GM18870 (cell line): Measurements from ENCODE around the gene RNF227.
"Not testable (repeated sequence)": the region's sequence is repeated elsewhere in the genome, so short reads cannot be mapped to it uniquely, and the experiment has no call there.

Experiments used
- ATAC-seq: cut with Tn5 transposase; IDR thresholded peaks from one replicate; pipeline ENCODE4 v1.9.1; 2021; ENCODE audit warnings: moderate library complexity; ENCODE audit not compliant: unreplicated experiment

Gene RNF227

DNA sequence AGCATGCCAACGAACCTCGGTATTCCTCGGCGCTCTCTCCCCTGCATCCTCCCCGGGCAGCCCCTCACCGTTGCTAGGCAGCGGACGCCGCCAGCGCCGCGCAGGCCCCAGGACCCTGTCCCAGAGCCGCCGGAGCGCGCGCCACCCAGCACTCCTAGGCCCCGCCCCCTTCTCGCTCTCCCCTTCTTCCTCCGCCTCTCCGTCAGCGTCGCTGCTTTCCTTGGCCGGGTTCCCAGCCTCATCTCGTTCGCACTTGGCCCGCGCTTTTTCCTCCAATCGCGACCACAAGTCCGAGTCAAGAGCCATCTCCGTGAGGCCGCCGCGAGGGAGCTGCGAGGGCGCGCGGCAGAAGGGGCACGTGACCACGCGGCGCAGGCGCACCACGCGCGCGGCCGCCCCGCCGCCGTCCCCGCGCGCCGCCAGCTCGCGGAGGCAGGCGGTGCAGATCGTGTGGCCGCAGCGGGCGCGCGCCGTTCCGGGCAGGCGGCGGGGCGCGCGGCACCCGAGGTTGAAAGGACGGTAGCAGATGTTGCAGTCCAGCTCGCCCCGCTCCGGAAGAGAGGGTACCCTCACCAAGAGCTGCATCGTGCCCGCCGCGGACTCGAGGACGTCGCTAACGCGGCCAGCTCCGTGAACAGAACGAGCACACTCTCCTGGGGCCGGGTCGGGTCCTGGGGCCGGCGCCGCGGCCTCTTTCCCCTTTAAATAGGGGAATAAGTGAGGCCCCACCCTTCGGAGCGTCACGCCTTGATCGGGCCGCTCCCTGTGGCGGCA, at the start of gene RNF227:
Gene RNF227 (minus strand): TSS at position 679 of the 774 bp plus-strand sequence. CDS start 94 bp downstream, at position 585.
- ATAC-seq, result no peak

- no peak for ATAC-seq
These were observed 45.3 kb upstream of the RNF227 start for GRCh38 chr17:7961421-7961820.

DNA sequence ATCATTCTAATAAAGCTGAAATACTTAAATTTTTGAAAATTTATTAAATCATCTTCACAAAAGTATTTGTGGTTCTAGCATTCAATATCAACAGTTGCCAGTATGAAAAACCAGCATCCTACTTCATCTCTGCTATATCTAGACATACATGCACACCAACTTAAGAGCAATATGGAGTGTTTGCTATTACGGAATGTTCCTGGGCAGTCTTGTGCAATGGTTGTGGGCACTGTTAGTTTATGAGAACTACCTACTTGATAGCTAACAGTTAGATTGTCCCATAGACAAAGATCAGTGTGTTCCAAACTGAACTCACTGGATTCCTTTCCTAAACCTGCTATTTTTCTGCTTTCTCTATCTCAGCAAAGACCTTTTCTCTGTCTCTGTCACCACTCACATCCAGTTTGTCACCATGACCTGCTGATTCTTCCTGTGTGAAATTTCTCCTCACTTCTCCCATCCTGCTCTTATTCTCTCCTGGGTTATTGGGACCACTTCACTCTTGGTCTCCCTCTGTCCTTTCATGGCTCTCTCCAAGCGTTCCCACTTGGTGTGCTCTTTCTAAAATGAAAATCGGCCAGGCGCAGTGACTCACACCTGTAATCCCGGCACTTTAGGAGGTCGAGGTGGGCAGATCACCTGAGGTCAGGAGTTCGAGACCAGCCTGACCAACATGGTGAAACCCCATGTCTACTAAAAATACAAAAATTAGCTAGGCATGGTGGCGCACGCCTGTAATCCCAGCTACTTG, 43.6 kb upstream of the RNF227 start:
- no peak for ATAC-seq

DNA sequence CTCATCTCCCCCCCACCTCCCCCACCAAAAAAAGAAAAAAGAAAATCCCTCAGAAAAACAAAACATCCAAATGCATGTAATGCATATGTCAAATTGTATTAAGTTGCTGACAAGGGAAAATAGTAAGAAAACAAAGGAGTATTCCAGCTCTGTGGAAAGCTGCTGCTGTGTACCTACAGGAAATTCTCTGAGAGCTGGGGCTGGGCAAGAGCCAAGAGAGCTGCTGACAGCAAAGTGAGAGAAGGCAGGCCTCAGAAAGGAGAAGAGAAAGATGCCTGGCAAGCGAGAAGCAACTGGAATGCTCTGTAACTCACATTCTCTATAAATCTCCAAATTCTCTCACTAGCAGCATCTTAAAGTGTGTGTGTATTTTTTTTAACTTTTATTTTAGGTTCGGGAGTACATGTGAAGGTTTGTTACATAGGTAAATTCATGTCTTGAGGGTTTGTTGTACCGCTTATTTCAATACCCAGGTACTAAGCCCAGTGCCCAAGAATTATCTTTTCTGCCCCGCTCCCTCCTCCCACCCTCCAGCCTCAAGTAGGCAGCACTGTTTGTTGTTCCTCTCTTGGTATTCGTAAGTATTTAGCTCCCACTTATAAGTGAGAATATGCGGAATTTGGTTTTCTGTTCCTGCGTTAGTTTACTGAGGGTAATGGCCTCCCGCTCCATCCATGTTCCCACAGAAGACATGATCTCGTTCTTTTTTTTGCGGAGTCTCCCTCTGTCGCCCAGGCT, 40.3 kb upstream of the RNF227 start:
- ATAC-seq, result no peak

GRCh38 chr17:7955414-7956227, 39.5 kb upstream of the RNF227 start:
- no peak for ATAC-seq

- not testable (repeated sequence) for ATAC-seq
These were observed 37.2 kb upstream of the RNF227 start for GRCh38 chr17:7953266-7953665.

GRCh38 chr17:7951143-7951792, 35.2 kb upstream of the RNF227 start:
- ATAC-seq, result peak; percentile 50

GRCh38 chr17:7950578-7950977, 34.5 kb upstream of the RNF227 start:
- ATAC-seq, result no peak

DNA sequence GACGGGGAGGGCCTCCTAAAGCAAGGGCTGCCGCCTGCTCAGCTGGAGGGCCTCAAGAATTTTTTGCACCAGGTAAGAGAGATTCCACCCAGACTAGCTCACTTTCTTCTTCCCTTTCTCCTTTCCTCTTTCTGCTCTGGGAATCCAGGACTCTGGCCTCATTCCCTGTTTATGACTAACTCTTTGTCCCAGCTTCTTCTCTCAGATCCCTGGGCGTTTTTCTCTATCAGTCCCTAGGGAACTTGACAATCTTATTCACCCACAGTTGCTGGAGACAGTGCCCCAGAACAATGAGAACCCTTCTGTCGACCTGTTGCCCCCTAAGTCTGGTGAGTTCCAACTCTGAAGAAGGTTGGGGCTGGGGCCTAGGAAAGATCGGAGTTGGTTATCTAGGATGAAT, 31.6 kb upstream of the RNF227 start:
- ATAC-seq, result no peak

DNA sequence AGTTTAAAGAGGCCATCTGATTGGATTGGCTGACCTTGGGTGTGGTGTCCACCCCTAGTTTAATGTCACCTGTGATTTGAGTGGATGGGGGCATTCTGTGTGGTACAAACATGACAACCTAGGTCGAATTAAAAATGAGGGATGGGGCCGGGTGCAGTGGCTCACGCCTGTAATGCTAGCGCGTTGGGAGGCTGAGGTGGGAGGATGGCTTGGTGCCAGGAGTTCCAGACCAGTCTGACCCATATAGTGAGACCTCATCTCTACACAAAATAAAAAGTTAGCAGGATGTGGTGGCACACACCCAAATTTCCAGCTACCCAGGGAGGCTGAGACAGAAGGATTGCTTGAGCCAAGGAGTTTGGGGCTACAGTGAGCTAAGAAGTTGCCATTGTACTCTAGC, 30.4 kb upstream of the RNF227 start:
- no peak for ATAC-seq

DNA sequence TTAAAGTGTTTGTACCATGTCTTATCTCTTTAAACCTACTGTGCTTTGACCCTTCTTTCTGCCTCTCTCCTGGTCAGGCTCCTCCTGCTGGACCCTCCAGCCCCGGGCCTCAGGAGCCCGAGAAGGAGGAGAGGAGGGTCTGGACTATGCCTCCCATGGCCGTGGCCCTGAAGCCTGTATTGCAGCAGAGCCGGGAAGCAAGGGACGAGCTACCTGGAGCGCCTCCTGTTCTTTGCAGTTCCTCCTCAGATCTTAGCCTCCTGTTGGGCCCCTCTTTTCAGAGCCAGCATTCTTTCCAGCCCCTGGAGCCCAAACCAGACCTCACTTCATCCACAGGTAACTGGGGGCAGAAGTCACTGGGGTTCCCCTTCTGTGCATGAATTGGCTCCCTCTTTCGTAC, 29.6 kb upstream of the RNF227 start:
- no peak for ATAC-seq

DNA sequence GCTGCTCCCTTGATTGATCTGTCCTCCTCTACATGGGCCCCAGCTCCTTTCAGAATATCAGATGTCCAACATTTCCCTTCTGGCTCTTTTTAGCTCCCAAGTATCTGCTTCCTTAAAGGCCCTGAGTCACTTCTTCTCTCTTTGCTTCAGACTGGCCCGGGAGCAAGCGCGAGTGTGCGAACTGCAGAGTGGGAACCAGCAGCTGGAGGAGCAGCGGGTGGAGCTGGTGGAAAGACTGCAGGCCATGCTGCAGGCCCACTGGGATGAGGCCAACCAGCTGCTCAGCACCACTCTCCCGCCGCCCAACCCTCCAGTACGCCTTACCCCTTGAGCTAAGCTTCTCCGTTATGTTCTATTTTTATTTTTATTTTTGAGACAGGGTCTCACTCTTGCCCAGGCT, 28.2 kb upstream of the RNF227 start:
- no peak for ATAC-seq

DNA sequence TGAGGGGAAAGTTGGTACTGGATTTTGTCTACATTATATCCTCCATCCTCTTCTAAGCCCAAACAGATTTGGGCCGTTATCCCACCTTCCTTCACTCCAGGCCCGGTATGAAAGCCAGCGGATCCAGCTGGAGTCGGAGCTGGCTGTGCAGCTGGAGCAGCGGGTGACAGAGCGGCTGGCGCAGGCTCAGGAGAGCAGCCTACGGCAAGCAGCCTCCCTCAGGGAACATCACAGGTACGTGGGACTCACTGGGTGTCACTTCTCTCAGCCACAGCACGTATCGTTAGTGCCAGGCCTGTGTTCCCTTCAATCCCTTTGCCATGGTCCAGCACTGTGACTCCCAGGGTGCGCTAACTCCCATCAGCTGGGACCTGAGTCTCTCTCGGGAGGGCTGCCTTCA, 27.2 kb upstream of the RNF227 start:
- ATAC-seq, result no peak

DNA sequence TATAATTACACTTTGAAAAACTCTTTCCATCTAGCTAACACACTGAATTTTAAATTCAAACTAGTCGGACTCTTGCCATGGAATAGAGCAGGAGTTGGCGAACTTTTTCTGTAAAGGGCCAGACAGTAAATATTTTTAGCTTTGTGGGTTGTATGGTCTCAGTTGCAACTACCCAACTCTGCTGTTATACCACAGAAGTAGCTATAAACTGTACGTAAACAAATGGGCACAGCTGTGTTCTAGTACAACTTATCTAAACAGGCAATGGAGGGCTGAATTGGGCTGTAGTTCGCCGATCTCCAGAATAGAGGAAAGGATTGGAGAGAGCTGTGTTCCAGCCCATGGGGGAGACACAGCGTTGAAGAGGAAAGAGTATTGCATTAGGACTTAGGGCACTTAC, 24.7 kb upstream of the RNF227 start:
- no peak for ATAC-seq

DNA sequence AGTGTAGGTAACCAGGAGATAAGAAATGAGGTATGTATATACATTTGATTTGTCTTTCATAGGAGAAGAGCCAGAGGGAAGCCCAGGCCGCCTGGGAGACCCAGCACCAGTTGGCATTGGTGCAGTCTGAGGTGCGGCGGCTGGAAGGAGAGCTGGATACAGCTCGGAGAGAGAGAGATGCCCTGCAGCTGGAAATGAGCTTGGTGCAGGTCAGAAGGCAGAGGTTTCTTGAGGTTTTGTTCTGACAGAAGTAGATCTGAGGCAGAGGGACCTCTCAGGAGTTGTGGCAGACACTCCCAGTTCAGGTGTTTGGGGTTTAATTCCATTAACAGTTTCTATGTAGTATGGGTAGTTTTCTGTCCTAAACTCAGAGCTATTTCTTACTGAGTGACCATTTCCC, 23.9 kb upstream of the RNF227 start:
- ATAC-seq, result no peak

DNA sequence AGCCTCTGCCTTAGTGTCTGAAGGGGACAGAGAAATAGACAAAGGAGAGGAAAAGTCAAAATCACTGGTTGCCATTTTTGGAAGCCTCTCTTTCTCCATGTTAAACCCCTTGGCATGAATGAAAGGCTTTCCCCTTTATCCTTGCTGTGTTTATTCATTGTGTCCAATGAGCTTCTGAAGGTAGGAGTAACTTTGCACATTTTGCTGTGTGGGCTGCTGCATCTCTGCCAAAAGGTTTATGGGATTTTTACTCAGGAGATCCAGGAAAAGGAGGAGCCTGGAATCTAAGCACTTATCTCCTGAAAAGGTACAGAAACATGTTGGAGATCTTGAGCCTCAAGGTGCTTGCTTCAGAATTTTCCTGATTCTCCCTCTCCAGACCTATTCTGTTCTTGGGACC, 19.8 kb upstream of the RNF227 start:
- ATAC-seq, result no peak

DNA sequence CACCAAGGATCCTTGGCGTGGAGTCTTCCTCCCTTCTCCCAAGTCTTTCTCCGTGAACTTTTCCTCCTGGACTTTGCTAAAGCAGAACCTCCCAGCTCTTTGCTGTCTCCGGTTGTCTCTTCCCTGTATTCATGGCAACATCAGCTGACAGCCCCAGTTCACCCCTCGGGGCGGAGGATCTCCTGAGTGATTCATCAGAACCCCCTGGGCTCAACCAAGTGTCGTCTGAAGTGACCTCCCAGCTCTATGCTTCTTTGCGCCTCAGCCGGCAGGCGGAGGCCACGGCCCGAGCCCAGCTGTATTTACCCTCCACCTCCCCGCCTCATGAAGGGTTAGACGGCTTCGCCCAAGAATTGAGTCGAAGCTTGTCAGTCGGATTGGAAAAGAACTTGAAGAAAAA, 16.9 kb upstream of the RNF227 start:
- no peak for ATAC-seq

DNA sequence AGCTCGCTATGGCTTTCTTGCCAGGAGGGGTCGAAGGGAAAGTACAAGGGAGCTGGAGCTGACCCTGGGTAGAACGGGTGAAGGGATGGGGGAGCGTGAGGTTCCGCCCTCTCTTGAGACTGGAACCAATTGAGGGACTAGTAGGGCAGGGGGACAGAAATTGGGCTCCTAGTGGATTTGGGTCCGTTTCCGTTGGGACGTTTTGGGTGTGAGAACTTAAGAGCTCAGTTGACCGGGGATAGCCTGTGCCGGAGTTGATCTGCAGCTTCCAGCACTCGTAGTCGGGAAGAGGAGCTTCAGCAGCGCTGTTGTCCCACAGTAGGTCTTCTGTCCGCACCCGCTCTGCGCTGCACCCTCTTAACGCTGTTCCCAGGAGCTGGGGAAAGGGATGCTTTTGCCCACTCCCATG, 16.4 kb upstream of the RNF227 start:
- no peak for ATAC-seq

- peak; percentile 91 for ATAC-seq
These were observed 15.8 kb upstream of the RNF227 start, which contains the start of the genes CNTROB and TRAPPC1 for GRCh38 chr17:7931709-7932482. TSS of gene CNTROB (plus strand) at chr17:7932206. CDS start at chr17:7933080, 874 bp downstream. TSS of gene TRAPPC1 (minus strand) at chr17:7931946. CDS start at chr17:7931829, 117 bp downstream.
